Measurements from ENCODE around the gene HPCAL1.

Gene HPCAL1

DNA sequence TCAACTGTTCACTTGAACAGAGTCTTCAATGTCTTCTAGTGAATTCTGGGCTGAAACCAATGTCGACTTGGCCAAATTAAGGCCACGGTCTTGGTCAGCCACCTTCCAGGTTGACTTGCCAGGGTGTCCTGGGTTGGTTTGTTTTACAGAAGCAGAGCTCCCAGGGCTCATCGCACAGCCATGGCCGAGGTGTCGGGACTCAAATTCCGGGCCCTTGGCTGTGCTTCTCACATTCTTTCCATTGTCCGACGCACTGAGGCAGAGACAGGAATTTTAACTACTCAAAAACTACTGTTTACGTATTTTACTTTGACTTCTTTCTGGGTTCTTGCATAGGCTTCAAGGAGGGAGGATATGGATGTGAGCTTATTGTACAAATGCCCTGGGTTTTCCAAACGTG lies 51.7 kb downstream of the HPCAL1 start:
- Histone ChIP-seq H2BK12ac (ENCODE audit: low read length) (no peak overlapping the region), H2BK5ac (ENCODE audit: low read depth, low read length, poor library complexity) (no peak overlapping the region)

DNA sequence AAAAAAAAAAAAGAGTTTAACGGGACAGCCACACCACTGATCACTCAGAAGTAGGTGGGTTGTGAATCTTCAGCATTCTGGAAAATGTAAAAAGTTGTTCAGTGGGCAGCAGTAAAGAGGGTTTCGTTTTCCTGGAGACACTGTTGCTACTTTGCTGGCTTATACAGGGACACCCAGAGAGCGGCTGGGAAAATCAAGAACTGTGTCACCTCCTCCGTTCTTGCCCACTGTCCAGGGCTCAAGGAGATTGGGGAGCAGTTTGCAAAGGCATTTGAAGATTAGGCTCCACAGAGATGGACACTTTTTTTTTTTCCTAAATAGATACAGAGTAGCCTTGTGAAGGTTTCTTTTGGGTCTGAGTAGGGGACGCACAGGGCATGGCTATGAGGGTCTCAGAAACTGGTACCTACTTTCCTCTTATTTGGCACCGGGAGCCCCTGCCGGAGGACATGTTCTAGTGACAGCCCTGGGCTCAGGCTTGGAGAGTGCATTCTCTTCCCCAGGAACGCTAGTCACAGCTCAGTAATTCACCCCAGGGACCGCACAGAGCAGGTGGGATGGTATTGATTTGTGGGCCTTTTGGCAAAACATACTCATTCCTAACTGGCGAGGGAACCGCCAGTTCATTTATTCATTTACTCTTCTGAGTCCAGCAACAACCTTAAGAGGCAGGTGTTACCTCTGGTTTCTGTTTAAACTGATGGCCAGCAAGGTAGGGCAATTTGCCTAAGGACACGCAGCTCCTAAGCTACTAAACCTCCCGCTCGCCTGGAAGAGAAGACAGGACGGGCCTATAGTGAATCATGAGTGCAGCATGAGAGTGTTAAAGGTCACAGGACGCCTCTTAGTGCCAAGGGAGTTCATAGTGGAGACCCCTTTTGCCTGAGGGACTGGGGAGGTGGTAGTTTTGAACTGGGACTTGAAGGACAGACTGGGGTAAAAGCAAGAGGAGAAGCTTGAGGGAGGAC lies 53.1 kb downstream of the HPCAL1 start:
- no peak overlapping the region for H3K18ac ChIP-seq (ENCODE audit: low read length)
- H3K27ac ChIP-seq (ENCODE audit: low read depth, low read length): no peak overlapping the region
- H2BK12ac ChIP-seq (ENCODE audit: low read length): no peak overlapping the region
- H3K14ac ChIP-seq (ENCODE audit: low read length): no peak overlapping the region
- no peaks in the 10 kb centered on the region for H3K9me3 ChIP-seq (ENCODE audit: insufficient read depth, low read depth, low read length)
- no peak overlapping the region for H2BK120ac ChIP-seq (ENCODE audit: insufficient read depth, low read length, poor library complexity)
- H2AFZ ChIP-seq (ENCODE audit: insufficient read depth, low read length, poor library complexity): no peak overlapping the region
- H3K4me1 ChIP-seq (ENCODE audit: control insufficient read depth in 1 of 2, insufficient read depth in 2 of 2, low read length in 2 of 2): peaks cover 13 to 26% of the 10 kb centered on the region in 2 experiments
- no peaks in the 10 kb centered on the region for H3K79me2 ChIP-seq (ENCODE audit: control insufficient read depth, insufficient read depth, low read length, poor library complexity)
- H4K91ac ChIP-seq (ENCODE audit: low read depth, low read length): no peak overlapping the region
- no peaks in the 10 kb centered on the region for H3K36me3 ChIP-seq (ENCODE audit: control insufficient read depth in 1 of 2, insufficient read depth in 2 of 2, low read length in 2 of 2)
- H3K9ac ChIP-seq (ENCODE audit: low read length): no peak overlapping the region
- no peak overlapping the region for H3K4ac ChIP-seq (ENCODE audit: low read depth, low read length)
- no peaks in the 10 kb centered on the region for H3K79me1 ChIP-seq (ENCODE audit: low read length)
- H3K23ac ChIP-seq (ENCODE audit: low read length): no peak overlapping the region
- H4K12ac ChIP-seq (ENCODE audit: low read depth, low read length): no peak overlapping the region
- no peak overlapping the region for H3K4me3 ChIP-seq (ENCODE audit: low read depth, low read length)
- H2BK5ac ChIP-seq (ENCODE audit: low read depth, low read length, poor library complexity): no peak overlapping the region
- DNase-seq: peak; percentile 59 to 66
- no peak overlapping the region for H3K4me2 ChIP-seq (ENCODE audit: low read length)
- H2AK5ac ChIP-seq (ENCODE audit: low read length): no peak overlapping the region
- no peaks in the 10 kb centered on the region for H3K27me3 ChIP-seq (ENCODE audit: insufficient read depth, low read length)
- H4K8ac ChIP-seq (ENCODE audit: low read depth, low read length): no peak overlapping the region
- no CpG with 5 or more reads among the region's 16 CpGs for WGBS (ENCODE audit: extremely low coverage, insufficient coverage, insufficient read length)

More for the DNA sequence above, 51.7 kb downstream of the HPCAL1 start:
- Histone ChIP-seq H3K18ac (ENCODE audit: low read length) (no peak overlapping the region), H3K4me3 (ENCODE audit: low read depth, low read length) (no peak overlapping the region), H3K27ac (ENCODE audit: low read depth, low read length) (peak overlapping the region; percentile 3), H2AK5ac (ENCODE audit: low read length) (no peak overlapping the region), H2BK120ac (ENCODE audit: insufficient read depth, low read length, poor library complexity) (no peak overlapping the region), H4K8ac (ENCODE audit: low read depth, low read length) (no peak overlapping the region), H3K23ac (ENCODE audit: low read length) (no peak overlapping the region), H4K91ac (ENCODE audit: low read depth, low read length) (no peak overlapping the region), H3K27me3 (ENCODE audit: insufficient read depth, low read length) (no peaks in the 10 kb centered on the region), H3K4me2 (ENCODE audit: low read length) (no peak overlapping the region), H3K14ac (ENCODE audit: low read length) (no peak overlapping the region), H3K4me1 (ENCODE audit: control insufficient read depth in 1 of 2, insufficient read depth in 2 of 2, low read length in 2 of 2) (peaks cover 9 to 20% of the 10 kb centered on the region in 2 experiments), H4K12ac (ENCODE audit: low read depth, low read length) (no peak overlapping the region), H3K36me3 (ENCODE audit: control insufficient read depth in 1 of 2, insufficient read depth in 2 of 2, low read length in 2 of 2) (no peaks in the 10 kb centered on the region), H3K9ac (ENCODE audit: low read length) (no peak overlapping the region), H3K4ac (ENCODE audit: low read depth, low read length) (no peak overlapping the region), H3K9me3 (ENCODE audit: insufficient read depth, low read depth, low read length) (no peaks in the 10 kb centered on the region), H3K79me1 (ENCODE audit: low read length) (no peaks in the 10 kb centered on the region), H3K79me2 (ENCODE audit: control insufficient read depth, insufficient read depth, low read length, poor library complexity) (no peaks in the 10 kb centered on the region), H2AFZ (ENCODE audit: insufficient read depth, low read length, poor library complexity) (no peak overlapping the region)
- DNase-seq: peak; percentile 53 to 73
- WGBS (ENCODE audit: extremely low coverage, insufficient coverage, insufficient read length): no CpG with 5 or more reads among the region's 10 CpGs

DNA sequence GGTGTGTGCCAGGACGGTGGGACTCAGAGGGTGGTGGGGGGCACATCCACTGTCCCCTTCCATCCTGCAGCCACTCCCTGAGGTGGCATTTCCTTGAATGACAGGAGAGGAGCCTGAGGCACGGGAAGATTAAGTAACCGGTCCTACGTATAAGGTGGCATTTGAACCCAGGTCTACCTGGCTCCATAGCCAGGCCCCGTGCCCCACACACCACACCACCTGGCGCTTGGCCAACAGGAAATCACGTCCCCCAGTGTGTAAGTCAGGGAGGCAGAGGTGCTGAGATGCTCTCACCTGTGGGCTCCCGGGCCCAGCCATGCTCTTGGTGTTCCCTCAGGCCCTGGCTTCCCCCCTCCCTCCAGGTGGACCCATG lies 53.7 kb downstream of the HPCAL1 start:
- Histone ChIP-seq H3K4me2 (ENCODE audit: low read length) (no peak overlapping the region), H2BK120ac (ENCODE audit: insufficient read depth, low read length, poor library complexity) (no peak overlapping the region), H3K79me2 (ENCODE audit: control insufficient read depth, insufficient read depth, low read length, poor library complexity) (no peaks in the 10 kb centered on the region), H3K27ac (ENCODE audit: low read depth, low read length) (no peak overlapping the region), H3K27me3 (ENCODE audit: insufficient read depth, low read length) (no peaks in the 10 kb centered on the region), H3K14ac (ENCODE audit: low read length) (no peak overlapping the region), H3K4me3 (ENCODE audit: low read depth, low read length) (no peak overlapping the region), H4K91ac (ENCODE audit: low read depth, low read length) (no peak overlapping the region), H3K18ac (ENCODE audit: low read length) (no peak overlapping the region), H3K9me3 (ENCODE audit: insufficient read depth, low read depth, low read length) (no peaks in the 10 kb centered on the region), H3K79me1 (ENCODE audit: low read length) (no peaks in the 10 kb centered on the region), H2BK5ac (ENCODE audit: low read depth, low read length, poor library complexity) (no peak overlapping the region), H2BK12ac (ENCODE audit: low read length) (no peak overlapping the region), H3K9ac (ENCODE audit: low read length) (no peak overlapping the region), H2AFZ (ENCODE audit: insufficient read depth, low read length, poor library complexity) (no peak overlapping the region), H4K8ac (ENCODE audit: low read depth, low read length) (no peak overlapping the region), H3K4ac (ENCODE audit: low read depth, low read length) (no peak overlapping the region), H3K23ac (ENCODE audit: low read length) (no peak overlapping the region), H2AK5ac (ENCODE audit: low read length) (no peak overlapping the region), H4K12ac (ENCODE audit: low read depth, low read length) (no peak overlapping the region), H3K36me3 (ENCODE audit: control insufficient read depth in 1 of 2, insufficient read depth in 2 of 2, low read length in 2 of 2) (no peaks in the 10 kb centered on the region), H3K4me1 (ENCODE audit: control insufficient read depth in 1 of 2, insufficient read depth in 2 of 2, low read length in 2 of 2) (peaks cover 17 to 30% of the 10 kb centered on the region in 2 experiments)
- DNase-seq: no peak
- no CpG with 5 or more reads among the region's 8 CpGs for whole genome bisulfite sequencing (ENCODE audit: extremely low coverage, insufficient coverage, insufficient read length)

DNA sequence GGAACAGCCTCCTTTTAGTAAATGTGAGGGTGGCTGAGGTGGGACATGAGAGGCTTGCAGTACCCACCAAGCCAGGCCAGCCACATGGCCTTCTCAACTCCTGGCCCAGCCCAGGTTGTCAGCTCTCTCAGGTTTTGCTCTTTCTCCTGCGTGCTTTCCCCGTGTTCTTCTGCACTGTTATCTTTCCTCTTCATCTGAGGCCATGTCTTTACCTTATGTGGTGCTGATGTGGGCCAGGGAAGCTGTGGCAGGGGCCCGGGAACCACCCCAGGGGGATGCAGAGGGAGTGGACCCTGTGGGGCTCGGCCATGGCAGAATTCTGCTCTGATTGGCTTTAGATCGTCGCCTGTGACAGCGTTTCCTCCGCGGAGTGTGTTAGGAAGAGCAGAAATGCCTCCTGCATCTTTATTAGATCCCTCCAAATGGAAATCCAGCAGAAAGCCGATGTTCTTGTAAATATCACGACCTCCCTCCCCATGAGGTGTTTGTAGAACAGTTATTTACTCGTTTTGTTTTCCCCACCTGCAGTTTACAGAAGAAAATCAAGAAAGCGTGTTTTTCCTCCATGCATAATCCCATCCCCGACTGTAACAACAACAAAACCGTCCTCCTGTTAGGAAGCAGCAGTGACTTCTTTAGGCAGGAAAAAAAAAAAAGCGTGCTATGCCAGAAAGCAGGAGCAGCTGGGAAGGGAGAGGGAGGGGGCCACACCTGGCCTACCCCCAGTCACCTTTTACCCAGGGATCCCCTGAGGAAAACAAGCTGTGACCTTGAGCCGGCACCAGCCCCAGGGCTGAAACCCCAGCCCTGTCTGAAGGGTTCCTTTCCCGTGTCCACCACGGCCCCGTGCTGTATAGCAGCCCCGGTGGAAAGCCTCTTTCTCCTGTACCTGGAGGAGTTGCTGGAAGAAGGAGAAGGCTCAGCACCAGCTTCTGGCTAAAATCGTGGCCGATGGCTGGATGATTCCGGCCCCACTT lies 54.8 kb downstream of the HPCAL1 start:
- Histone ChIP-seq H3K36me3 (ENCODE audit: control insufficient read depth in 1 of 2, insufficient read depth in 2 of 2, low read length in 2 of 2) (no peaks in the 10 kb centered on the region), H3K4me1 (ENCODE audit: control insufficient read depth in 1 of 2, insufficient read depth in 2 of 2, low read length in 2 of 2) (peaks cover 17 to 35% of the 10 kb centered on the region in 2 experiments), H3K79me2 (ENCODE audit: control insufficient read depth, insufficient read depth, low read length, poor library complexity) (no peaks in the 10 kb centered on the region), H2BK120ac (ENCODE audit: insufficient read depth, low read length, poor library complexity) (no peak overlapping the region), H3K4ac (ENCODE audit: low read depth, low read length) (no peak overlapping the region), H3K79me1 (ENCODE audit: low read length) (no peaks in the 10 kb centered on the region), H2BK5ac (ENCODE audit: low read depth, low read length, poor library complexity) (no peak overlapping the region), H3K18ac (ENCODE audit: low read length) (no peak overlapping the region), H3K4me3 (ENCODE audit: low read depth, low read length) (no peak overlapping the region), H2AFZ (ENCODE audit: insufficient read depth, low read length, poor library complexity) (no peak overlapping the region), H3K14ac (ENCODE audit: low read length) (no peak overlapping the region), H3K27ac (ENCODE audit: low read depth, low read length) (no peak overlapping the region), H3K23ac (ENCODE audit: low read length) (no peak overlapping the region), H4K8ac (ENCODE audit: low read depth, low read length) (no peak overlapping the region), H3K9ac (ENCODE audit: low read length) (no peak overlapping the region), H3K4me2 (ENCODE audit: low read length) (no peak overlapping the region), H2BK12ac (ENCODE audit: low read length) (no peak overlapping the region), H4K12ac (ENCODE audit: low read depth, low read length) (no peak overlapping the region), H3K27me3 (ENCODE audit: insufficient read depth, low read length) (no peaks in the 10 kb centered on the region), H3K9me3 (ENCODE audit: insufficient read depth, low read depth, low read length) (no peaks in the 10 kb centered on the region), H2AK5ac (ENCODE audit: low read length) (no peak overlapping the region), H4K91ac (ENCODE audit: low read depth, low read length) (no peak overlapping the region)
- WGBS (ENCODE audit: extremely low coverage, insufficient coverage, insufficient read length): no CpG with 5 or more reads among the region's 24 CpGs
- no peak for DNase-seq
